GM12878 (cell line): ENCODE data around the gene GRIPAP1. TPM values are rescaled to one million over a fixed set of nuclear protein-coding genes. Genes with fewer than 3 reads are reported as not detected.

Experiments
- ATAC-seq: fragments of 200-7000 bp; cut with Tn5 transposase; 3 replicates; pipeline ENCODE4 v1.9.1; 2020; ENCODE audit warnings: mild to moderate bottlenecking, moderate library complexity
- BruUV-seq: library from RNA; stranded (reverse); fragments of 400-500 nt; replicated peaks from 2 replicates; lab custom pipeline; 2021; lab: Mats Ljungman, UMichigan
- CTCF ChIA-PET: fragments of 300-600 bp; sonication (Branson Sonifier 250); formaldehyde crosslinking; extraction: SDS; loops from one replicate; lab custom pipeline; 2021; ENCODE audit warnings: inconsistent platforms; lab: Yijun Ruan, JAX
- POLR2A ChIA-PET: fragments of 350-600 bp; formaldehyde crosslinking; extraction: SDS; loops from one replicate; lab custom pipeline; 2021; ENCODE audit warnings: inconsistent platforms; lab: Charles Lee
- RAD21 ChIA-PET: fragments of 300-600 bp; sonication (Branson Sonifier 250); formaldehyde crosslinking; loops from one replicate; lab custom pipeline; 2023; ENCODE audit warnings: antibody characterized with exemption; ENCODE audit not compliant: unreplicated experiment; lab: Charles Lee
- SMC1A ChIA-PET: fragments of 300-600 bp; sonication (Branson Sonifier 250); formaldehyde crosslinking; loops from one replicate; lab custom pipeline; 2023; ENCODE audit not compliant: unreplicated experiment, uncharacterized antibody; lab: Charles Lee
- DNase-seq: peaks from one replicate; pipeline ENCODE4 v3.0.0-alpha.2; 2011; ENCODE audit warnings: low read depth, low spot score
- FAIRE-seq: peaks from 3 replicates; lab custom pipeline; 2011; peaks lifted over from hg19 to GRCh38; lab: Jason Lieb, UNC
- H2AFZ ChIP-seq: 2 replicates; pipeline ENCODE4 v1.6.0; 2011; ENCODE audit warnings: low read depth, low read length, control low read depth; ENCODE audit not compliant: control insufficient read depth
- H3K27ac ChIP-seq: 2 replicates; pipeline ENCODE4 v1.5.1; 2011; ENCODE audit warnings: control low read depth; ENCODE audit not compliant: control insufficient read depth, insufficient read depth
- H3K27me3 ChIP-seq, 2 experiments: replicated peaks in 1 of 2; 2 replicates each; pipeline versions ENCODE4 v1.6.0 to v1.6.1; 2011; ENCODE audit warnings: low read length in 1 of 2; ENCODE audit not compliant: control insufficient read depth in 2 of 2, insufficient read depth in 2 of 2
- H3K36me3 ChIP-seq, 2 experiments: 2 replicates each; pipeline ENCODE4 v1.5.1; 2011; ENCODE audit warnings: low read length in 1 of 2; ENCODE audit not compliant: control insufficient read depth in 2 of 2, insufficient read depth in 2 of 2
- H3K4me1 ChIP-seq: 2 replicates; pipeline ENCODE4 v1.6.1; 2011; ENCODE audit warnings: mild to moderate bottlenecking, low read length, moderate library complexity, mixed read lengths; ENCODE audit not compliant: control insufficient read depth, insufficient read depth
- H3K4me2 ChIP-seq: 2 replicates; pipeline ENCODE4 v1.6.0; 2011; ENCODE audit warnings: control low read depth; ENCODE audit not compliant: control insufficient read depth, insufficient read depth
- H3K4me3 ChIP-seq: fragments of 200-600 bp; sonication (generic); 2 replicates; pipeline ENCODE4 v1.5.1; 2016
- H3K79me2 ChIP-seq: 2 replicates; pipeline ENCODE4 v1.6.0; 2011; ENCODE audit warnings: low read length; ENCODE audit not compliant: control insufficient read depth, insufficient read depth
- H3K9ac ChIP-seq: 2 replicates; pipeline ENCODE4 v1.8.0; 2011; ENCODE audit warnings: low read length, control low read depth, mixed read lengths; ENCODE audit not compliant: control insufficient read depth, insufficient read depth
- H3K9me3 ChIP-seq: replicated peaks from 3 replicates; pipeline ENCODE4 v1.5.1; 2011; ENCODE audit warnings: mild to moderate bottlenecking, low read length; ENCODE audit not compliant: control insufficient read depth, insufficient read depth
- H4K20me1 ChIP-seq: 2 replicates; pipeline ENCODE4 v1.6.0; 2011; ENCODE audit not compliant: control insufficient read depth, insufficient read depth
- ATF3 ChIP-seq: IDR thresholded peaks from 2 replicates; pipeline ENCODE4 v1.6.1; 2011; ENCODE audit warnings: low read depth, mild to moderate bottlenecking, low read length, moderate library complexity, borderline replicate concordance; ENCODE audit errors: extremely low read depth
- FOS ChIP-seq: IDR thresholded peaks from 3 replicates; pipeline ENCODE4 v1.6.1; 2011; ENCODE audit warnings: borderline replicate concordance; ENCODE audit not compliant: insufficient read length; ENCODE audit errors: extremely low read depth
- JUNB ChIP-seq: IDR thresholded peaks from 2 replicates; pipeline ENCODE4 v1.6.1; 2016; ENCODE audit warnings: antibody characterized with exemption, mild to moderate bottlenecking
- KAT2A ChIP-seq: conservative IDR thresholded peaks from 2 replicates; pipeline ENCODE4 v1.6.1; 2011; ENCODE audit warnings: low read depth, low read length; ENCODE audit not compliant: control insufficient read depth
- RUNX3 ChIP-seq: IDR thresholded peaks from 2 replicates; pipeline ENCODE4 v1.6.1; 2012; ENCODE audit warnings: low read length, inconsistent platforms
- WGBS: methylation state at CpG from one replicate; pipeline ENCODE4 v1.1.6; 2016; ENCODE audit warnings: low lambda C conversion rate; ENCODE audit not compliant: insufficient replicate concordance, insufficient coverage; ENCODE audit errors: missing lambda C conversion rate; 5-methylcytosine and 5-hydroxymethylcytosine counted together
- in situ Hi-C: fragments of 300-500 bp; cut with MboI; formaldehyde crosslinking; loops from 9 replicates; pipeline ENCODE4 v1.14.3; 2018; ENCODE audit warnings: mixed read lengths
- intact Hi-C: fragments of 100-400 bp; cut with micrococcal nuclease; formaldehyde crosslinking; loops from one replicate; pipeline ENCODE4 v1.14.2; 2022; ENCODE audit not compliant: unreplicated experiment
- polyA plus RNA-seq, 11 experiments: library from polyadenylated mRNA; depleted of rRNA in 4 of 11; unstranded in 6 of 11; stranded (reverse) in 5 of 11; fragments of >200 nt; fragmentation: Nextera tagmentation in 4 of 11; fragmentation: Illumina TruSeq in 1 of 11; extraction: Ambion mirVana in 4 of 11; extraction: Trizol in 1 of 11; gene quantifications; 1 replicate in 1 of 11; 2 replicates in 10 of 11; pipeline versions ENCODE4 v1.2.1 to v1.2.3, GENCODE V29; 2011 to 2016; ENCODE audit warnings: inconsistent platforms in 2 of 11, missing spikeins in 2 of 11, low read depth in 1 of 11
- total RNA-seq, 4 experiments: library from RNA; depleted of rRNA in 3 of 4; stranded (reverse); fragments of >200 nt in 3 of 4; fragmentation: Illumina TruSeq in 1 of 4; extraction: Trizol in 1 of 4; gene quantifications; 2 replicates each; pipeline versions ENCODE4 v1.2.1 to v1.2.3, GENCODE V29; 2013 to 2021
- TF ChIP-seq, protein P1 (sequence below): fragments of 450-650 bp; IDR thresholded peaks from 2 replicates; pipeline ENCODE4 v1.6.1; 2017; ENCODE audit warnings: borderline replicate concordance

The GRIPAP1 gene
- total and polyA plus RNA-seq, 10 of the 15 experiments (the other 5 are each of a cell fraction or from before 2014, with no cell fraction given), result 4.2 to 44.7 (median 25.8) TPM

DNA sequence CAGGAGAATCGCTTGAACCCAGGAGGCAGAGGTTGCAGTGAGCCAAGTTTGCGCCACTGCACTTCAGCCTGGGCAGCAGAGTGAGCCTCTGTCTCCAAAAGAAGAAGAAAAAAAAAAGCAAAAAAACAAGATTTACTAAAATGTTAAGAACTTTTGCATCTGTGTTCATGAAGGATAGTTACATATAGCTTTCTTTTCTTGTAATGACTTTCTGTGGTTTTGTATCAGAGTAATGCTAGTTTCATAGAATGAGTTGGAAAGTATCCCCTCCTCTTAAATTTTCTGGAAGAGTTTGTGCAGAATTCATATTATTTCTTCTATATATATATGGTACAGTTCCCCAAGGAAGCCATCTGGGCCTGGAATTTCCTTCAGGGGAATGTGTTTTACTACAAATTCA is 17.0 kb upstream of the GRIPAP1 start:
- Histone ChIP-seq H3K4me3 (no peak overlapping the region), H2AFZ (no peak overlapping the region), H3K4me1 (no peaks in the 10 kb centered on the region; the same call in 1 of the 2 replicates), H3K9ac (no peak overlapping the region), H3K27ac (no peak overlapping the region), H3K4me2 (no peak overlapping the region), H3K9me3 (no peaks in the 10 kb centered on the region), H3K27me3 (no peaks in the 10 kb centered on the region), H3K79me2 (no peaks in the 10 kb centered on the region), H3K36me3 (no peaks in the 10 kb centered on the region), H4K20me1 (no peaks in the 10 kb centered on the region)
- no peak for DNase-seq
- WGBS, result 19% methylated on average over 2 of the region's 2 CpGs
- ChIA-PET CTCF (no interaction called here), POLR2A (interaction anchor here (0.6 kb wide), 2 partner anchors 23 to 67 kb away, joined by 3 read pairs; no protein-coding TSS in a partner anchor), SMC1A (no interaction called here), RAD21 (no interaction called here)
- no peak for TF ChIP-seq ATF3
- peak; percentile 34; the same call in 1 of the 2 replicates for TF ChIP-seq JUNB
- no peak for TF ChIP-seq KAT2A
- peak; percentile 58; the same call in 1 of the 2 replicates for TF ChIP-seq RUNX3
- TF ChIP-seq, protein P1, sequence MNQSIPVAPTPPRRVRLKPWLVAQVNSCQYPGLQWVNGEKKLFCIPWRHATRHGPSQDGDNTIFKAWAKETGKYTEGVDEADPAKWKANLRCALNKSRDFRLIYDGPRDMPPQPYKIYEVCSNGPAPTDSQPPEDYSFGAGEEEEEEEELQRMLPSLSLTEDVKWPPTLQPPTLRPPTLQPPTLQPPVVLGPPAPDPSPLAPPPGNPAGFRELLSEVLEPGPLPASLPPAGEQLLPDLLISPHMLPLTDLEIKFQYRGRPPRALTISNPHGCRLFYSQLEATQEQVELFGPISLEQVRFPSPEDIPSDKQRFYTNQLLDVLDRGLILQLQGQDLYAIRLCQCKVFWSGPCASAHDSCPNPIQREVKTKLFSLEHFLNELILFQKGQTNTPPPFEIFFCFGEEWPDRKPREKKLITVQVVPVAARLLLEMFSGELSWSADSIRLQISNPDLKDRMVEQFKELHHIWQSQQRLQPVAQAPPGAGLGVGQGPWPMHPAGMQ, result no peak
- TF ChIP-seq FOS, result no peak
- no peak for ATAC-seq
- FAIRE-seq, result no peak
- in situ Hi-C loops, result no loop called here
- intact Hi-C loops, result no loop called here
- BruUV-seq, result no TSS peak
